ENCODE measurements around the gene H2AZ2.

The H2AZ2 gene

GRCh38 chr7:44827567-44827966, 20.3 kb downstream of the H2AZ2 start:
- no peak for DNase-seq (ENCODE audit: low read depth)
- no peak for TF ChIP-seq CTCF (IDR thresholded peaks at IDR 0.05; ENCODE audit: low read length, missing control alignments)
- H3K4me3 ChIP-seq (replicated peaks; ENCODE audit: low read depth, low read length), result no peak overlapping the region

- TF ChIP-seq CTCF (IDR thresholded peaks at IDR 0.05; ENCODE audit: low read length, missing control alignments), result no peak
- H3K4me3 ChIP-seq (replicated peaks; ENCODE audit: low read depth, low read length), result no peak overlapping the region
- peak; percentile 10 for DNase-seq (ENCODE audit: low read depth)
Observed at GRCh38 chr7:44824894-44825526, 22.9 kb downstream of the H2AZ2 start.

GRCh38 chr7:44823255-44823781, 24.6 kb downstream of the H2AZ2 start:
- no peak for DNase-seq (ENCODE audit: low read depth)
- TF ChIP-seq CTCF (IDR thresholded peaks at IDR 0.05; ENCODE audit: low read length, missing control alignments), result no peak
- no peak overlapping the region for H3K4me3 ChIP-seq (replicated peaks; ENCODE audit: low read depth, low read length)

- TF ChIP-seq CTCF (IDR thresholded peaks at IDR 0.05; ENCODE audit: low read length, missing control alignments), result no peak
- no peak for DNase-seq (ENCODE audit: low read depth)
- H3K4me3 ChIP-seq (replicated peaks; ENCODE audit: low read depth, low read length), result no peak overlapping the region
Observed at GRCh38 chr7:44819292-44819691, 28.6 kb downstream of the H2AZ2 start.

GRCh38 chr7:44814919-44815318, 33.0 kb downstream of the H2AZ2 start:
- TF ChIP-seq CTCF (IDR thresholded peaks at IDR 0.05; ENCODE audit: low read length, missing control alignments), result no peak
- H3K4me3 ChIP-seq (replicated peaks; ENCODE audit: low read depth, low read length), result no peak overlapping the region
- DNase-seq (ENCODE audit: low read depth), result no peak

- no peak for DNase-seq (ENCODE audit: low read depth)
- TF ChIP-seq CTCF (IDR thresholded peaks at IDR 0.05; ENCODE audit: low read length, missing control alignments), result no peak
- no peak overlapping the region for H3K4me3 ChIP-seq (replicated peaks; ENCODE audit: low read depth, low read length)
Observed at GRCh38 chr7:44811571-44811970, 36.3 kb downstream of the H2AZ2 start.

- DNase-seq (ENCODE audit: low read depth), result no peak
- H3K4me3 ChIP-seq (replicated peaks; ENCODE audit: low read depth, low read length), result no peak overlapping the region
- TF ChIP-seq CTCF (IDR thresholded peaks at IDR 0.05; ENCODE audit: low read length, missing control alignments), result no peak
Observed at GRCh38 chr7:44811093-44811492, 36.8 kb downstream of the H2AZ2 start.
